HFF-Myc (cell line): ENCODE measurements around the gene GJD4.

ENCODE experiments used
- DNase-seq: peaks from one replicate; pipeline ENCODE4 v3.0.0-alpha.2; 2011; ENCODE audit warnings: low read depth; ENCODE audit errors: extremely low read depth
- H3K4me3 ChIP-seq: replicated peaks from 2 replicates; pipeline ENCODE4 v1.5.1; 2011; ENCODE audit warnings: low read depth, mild to moderate bottlenecking, control low read depth, low read length
- TF ChIP-seq, protein P1 (sequence below): IDR thresholded peaks from 2 replicates; pipeline ENCODE4 v1.5.1; 2012; ENCODE audit warnings: mild to moderate bottlenecking, low read depth, low read length, control low read depth; ENCODE audit errors: missing control alignments

The GJD4 gene, protein sequence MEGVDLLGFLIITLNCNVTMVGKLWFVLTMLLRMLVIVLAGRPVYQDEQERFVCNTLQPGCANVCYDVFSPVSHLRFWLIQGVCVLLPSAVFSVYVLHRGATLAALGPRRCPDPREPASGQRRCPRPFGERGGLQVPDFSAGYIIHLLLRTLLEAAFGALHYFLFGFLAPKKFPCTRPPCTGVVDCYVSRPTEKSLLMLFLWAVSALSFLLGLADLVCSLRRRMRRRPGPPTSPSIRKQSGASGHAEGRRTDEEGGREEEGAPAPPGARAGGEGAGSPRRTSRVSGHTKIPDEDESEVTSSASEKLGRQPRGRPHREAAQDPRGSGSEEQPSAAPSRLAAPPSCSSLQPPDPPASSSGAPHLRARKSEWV

DNA sequence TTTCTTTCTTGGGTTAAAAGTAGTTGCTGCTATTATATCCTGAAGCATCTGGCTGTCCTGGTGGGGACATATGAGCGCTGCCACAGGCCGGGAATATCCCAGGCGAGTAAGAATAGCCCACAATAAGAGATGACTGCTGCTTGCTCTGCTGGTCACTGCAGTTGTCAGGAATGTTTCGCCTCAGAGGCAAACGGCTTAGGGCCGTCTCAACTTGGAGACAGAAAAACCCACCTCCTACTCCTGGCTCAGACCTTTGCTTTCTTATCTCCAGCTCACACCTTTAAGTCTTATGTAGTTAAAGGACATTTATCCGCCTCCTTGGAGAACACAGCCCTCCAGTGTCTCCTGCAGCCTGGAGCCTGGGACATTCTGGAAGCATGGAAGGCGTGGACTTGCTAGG, at the start of gene GJD4:
TSS of gene GJD4 (plus strand) at position 151 of the 400 bp plus-strand sequence. CDS start at position 378, 227 bp downstream.
- TF ChIP-seq, protein P1, sequence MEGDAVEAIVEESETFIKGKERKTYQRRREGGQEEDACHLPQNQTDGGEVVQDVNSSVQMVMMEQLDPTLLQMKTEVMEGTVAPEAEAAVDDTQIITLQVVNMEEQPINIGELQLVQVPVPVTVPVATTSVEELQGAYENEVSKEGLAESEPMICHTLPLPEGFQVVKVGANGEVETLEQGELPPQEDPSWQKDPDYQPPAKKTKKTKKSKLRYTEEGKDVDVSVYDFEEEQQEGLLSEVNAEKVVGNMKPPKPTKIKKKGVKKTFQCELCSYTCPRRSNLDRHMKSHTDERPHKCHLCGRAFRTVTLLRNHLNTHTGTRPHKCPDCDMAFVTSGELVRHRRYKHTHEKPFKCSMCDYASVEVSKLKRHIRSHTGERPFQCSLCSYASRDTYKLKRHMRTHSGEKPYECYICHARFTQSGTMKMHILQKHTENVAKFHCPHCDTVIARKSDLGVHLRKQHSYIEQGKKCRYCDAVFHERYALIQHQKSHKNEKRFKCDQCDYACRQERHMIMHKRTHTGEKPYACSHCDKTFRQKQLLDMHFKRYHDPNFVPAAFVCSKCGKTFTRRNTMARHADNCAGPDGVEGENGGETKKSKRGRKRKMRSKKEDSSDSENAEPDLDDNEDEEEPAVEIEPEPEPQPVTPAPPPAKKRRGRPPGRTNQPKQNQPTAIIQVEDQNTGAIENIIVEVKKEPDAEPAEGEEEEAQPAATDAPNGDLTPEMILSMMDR = no peak
- no peak within 1 kb of the TSS for H3K4me3 ChIP-seq
- no peak for DNase-seq

DNA sequence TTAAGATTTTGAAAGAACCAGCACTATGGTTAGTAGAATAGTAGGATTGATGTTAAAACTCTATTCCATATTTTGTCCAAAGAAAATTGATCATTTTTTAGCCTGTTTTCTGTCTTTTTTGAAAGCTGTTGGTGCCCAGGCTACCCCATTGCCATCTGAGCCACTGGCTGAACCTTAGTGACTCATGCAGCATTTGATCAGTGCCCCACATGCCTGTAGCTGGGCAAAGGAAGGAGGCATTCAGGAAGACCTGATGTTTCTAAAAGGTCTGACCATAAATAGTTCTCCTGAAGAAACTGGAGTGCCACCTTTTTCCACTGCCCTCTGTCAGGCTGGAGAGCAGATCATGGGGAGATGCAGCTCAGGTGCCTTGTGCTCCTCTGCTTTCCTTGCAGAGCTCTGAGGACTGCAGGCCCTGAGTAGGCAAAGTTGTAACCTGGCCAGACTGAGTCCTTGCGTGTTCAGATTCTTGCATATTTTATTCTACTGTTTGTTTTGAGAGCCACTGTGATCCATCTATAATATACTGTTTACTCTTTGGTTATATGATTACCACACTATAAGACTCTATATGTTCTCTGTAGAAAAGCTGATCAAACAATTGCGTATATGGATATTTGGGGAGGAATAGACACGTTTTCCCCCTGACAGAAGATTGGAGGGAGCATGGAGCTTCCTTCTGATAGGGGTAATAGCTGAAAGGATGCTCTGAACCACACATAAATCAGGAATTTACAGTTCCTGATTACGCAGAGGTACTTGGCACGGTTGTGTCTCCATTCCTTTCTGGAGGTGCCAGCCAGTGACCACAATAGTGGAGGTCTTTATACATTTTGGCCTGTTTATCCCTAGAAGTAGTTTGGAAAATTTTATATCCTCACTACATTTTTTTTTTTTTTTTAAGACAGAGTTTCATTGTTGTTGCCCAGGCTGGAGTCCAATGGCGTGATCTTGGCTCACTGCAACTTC, 48.9 kb upstream of the GJD4 start:
- H3K4me3 ChIP-seq = no peak overlapping the region
- no peak for DNase-seq
- TF ChIP-seq, protein P1 = no peak

- DNase-seq = no peak
- no peak overlapping the region for H3K4me3 ChIP-seq
- TF ChIP-seq, protein P1 = no peak
Measured at GRCh38 chr10:35558276-35558675, 46.9 kb upstream of the GJD4 start.

GRCh38 chr10:35559416-35559815, 45.7 kb upstream of the GJD4 start:
- TF ChIP-seq, protein P1 = no peak
- no peak for DNase-seq
- H3K4me3 ChIP-seq = no peak overlapping the region

- no peak overlapping the region for H3K4me3 ChIP-seq
- TF ChIP-seq, protein P1 = no peak
- no peak for DNase-seq
Measured at GRCh38 chr10:35561715-35562114, 43.4 kb upstream of the GJD4 start.

DNA sequence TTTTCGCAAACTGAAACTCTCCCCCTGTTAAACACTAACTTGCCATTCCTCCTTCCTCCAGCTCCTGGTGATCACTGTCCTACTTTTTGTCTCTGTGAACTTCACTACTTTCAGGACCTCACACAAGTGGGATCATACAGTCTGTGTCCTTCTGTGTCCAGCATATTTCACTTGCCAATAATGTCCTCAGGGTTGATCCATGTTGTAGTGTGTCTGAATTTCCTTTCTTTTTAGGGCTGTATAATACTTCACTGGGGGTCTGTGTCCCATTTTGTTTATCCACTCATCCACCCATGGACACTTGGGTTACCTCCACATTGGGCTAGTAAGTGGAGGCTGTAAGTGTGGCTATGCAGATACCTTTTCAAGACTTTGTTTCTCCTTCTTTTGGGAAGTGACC, 42.7 kb upstream of the GJD4 start:
- H3K4me3 ChIP-seq = no peak overlapping the region
- no peak for DNase-seq
- TF ChIP-seq, protein P1 = no peak
